ENCODE results near the gene MPC2.

MPC2 gene

DNA sequence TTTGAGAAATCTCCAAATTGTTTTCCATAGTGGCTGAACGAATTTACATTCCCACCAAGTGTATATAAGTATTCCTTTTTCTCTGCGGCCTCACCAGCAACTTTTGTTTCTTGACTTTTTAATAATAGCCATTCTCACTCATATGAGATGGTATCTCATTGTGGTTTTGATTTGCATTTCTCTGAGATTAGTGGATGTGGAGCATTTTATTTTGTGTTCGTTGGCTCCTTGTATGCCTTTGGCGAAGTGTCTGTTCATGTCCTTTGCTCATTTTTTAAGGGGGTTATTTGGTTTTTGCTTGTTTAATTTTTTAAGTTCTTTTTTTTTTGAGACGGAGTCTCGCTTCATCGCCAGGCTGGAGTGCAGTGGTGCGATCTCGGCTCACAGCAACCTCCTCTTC is 45.1 kb upstream of the MPC2 start:
- TF ChIP-seq SPI1 (IDR thresholded peaks at IDR 0.05; ENCODE audit: borderline replicate concordance, low read depth) (no peak), POLR2AphosphoS5 (IDR thresholded peaks at IDR 0.05; ENCODE audit: low read depth) (no peak), GABPA (IDR thresholded peaks at IDR 0.05; ENCODE audit: low read depth) (no peak)
- TF ChIP-seq, protein P1, sequence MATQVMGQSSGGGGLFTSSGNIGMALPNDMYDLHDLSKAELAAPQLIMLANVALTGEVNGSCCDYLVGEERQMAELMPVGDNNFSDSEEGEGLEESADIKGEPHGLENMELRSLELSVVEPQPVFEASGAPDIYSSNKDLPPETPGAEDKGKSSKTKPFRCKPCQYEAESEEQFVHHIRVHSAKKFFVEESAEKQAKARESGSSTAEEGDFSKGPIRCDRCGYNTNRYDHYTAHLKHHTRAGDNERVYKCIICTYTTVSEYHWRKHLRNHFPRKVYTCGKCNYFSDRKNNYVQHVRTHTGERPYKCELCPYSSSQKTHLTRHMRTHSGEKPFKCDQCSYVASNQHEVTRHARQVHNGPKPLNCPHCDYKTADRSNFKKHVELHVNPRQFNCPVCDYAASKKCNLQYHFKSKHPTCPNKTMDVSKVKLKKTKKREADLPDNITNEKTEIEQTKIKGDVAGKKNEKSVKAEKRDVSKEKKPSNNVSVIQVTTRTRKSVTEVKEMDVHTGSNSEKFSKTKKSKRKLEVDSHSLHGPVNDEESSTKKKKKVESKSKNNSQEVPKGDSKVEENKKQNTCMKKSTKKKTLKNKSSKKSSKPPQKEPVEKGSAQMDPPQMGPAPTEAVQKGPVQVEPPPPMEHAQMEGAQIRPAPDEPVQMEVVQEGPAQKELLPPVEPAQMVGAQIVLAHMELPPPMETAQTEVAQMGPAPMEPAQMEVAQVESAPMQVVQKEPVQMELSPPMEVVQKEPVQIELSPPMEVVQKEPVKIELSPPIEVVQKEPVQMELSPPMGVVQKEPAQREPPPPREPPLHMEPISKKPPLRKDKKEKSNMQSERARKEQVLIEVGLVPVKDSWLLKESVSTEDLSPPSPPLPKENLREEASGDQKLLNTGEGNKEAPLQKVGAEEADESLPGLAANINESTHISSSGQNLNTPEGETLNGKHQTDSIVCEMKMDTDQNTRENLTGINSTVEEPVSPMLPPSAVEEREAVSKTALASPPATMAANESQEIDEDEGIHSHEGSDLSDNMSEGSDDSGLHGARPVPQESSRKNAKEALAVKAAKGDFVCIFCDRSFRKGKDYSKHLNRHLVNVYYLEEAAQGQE (IDR thresholded peaks at IDR 0.05; ENCODE audit: insufficient replicate concordance, low read depth) = no peak
- TF ChIP-seq, protein P2, sequence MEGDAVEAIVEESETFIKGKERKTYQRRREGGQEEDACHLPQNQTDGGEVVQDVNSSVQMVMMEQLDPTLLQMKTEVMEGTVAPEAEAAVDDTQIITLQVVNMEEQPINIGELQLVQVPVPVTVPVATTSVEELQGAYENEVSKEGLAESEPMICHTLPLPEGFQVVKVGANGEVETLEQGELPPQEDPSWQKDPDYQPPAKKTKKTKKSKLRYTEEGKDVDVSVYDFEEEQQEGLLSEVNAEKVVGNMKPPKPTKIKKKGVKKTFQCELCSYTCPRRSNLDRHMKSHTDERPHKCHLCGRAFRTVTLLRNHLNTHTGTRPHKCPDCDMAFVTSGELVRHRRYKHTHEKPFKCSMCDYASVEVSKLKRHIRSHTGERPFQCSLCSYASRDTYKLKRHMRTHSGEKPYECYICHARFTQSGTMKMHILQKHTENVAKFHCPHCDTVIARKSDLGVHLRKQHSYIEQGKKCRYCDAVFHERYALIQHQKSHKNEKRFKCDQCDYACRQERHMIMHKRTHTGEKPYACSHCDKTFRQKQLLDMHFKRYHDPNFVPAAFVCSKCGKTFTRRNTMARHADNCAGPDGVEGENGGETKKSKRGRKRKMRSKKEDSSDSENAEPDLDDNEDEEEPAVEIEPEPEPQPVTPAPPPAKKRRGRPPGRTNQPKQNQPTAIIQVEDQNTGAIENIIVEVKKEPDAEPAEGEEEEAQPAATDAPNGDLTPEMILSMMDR (IDR thresholded peaks at IDR 0.05; ENCODE audit: insufficient read depth, low read length) = no peak
- DNase-seq (ENCODE audit: low read depth in 1 of 2, low spot score in 1 of 2) = no peak
- Histone ChIP-seq H3K27me3 (ENCODE audit: insufficient read depth, poor library complexity, severe bottlenecking) (no peaks in the 10 kb centered on the region), H3K4me3 (replicated peaks; ENCODE audit: insufficient read depth, low read length) (no peak overlapping the region), H3K27ac (replicated peaks) (no peak overlapping the region)

DNA sequence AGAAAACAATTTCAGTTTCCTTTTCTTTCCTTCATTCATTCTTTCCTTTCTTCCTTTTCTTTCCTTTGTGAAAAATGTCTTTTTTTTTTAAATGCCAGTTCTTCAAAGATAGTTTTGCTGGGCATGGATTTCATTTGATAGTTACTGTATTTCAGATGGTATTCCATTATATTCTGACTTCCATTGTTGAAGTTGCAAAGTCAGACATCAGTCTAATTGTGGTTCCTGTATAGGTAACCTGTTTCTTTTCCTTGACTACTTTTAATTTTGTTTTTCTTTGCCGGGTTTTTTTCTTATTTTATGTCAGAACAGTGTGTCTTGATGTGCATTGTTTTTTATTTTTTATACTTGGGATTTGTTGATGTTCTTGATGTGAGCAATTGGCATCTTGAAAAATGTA is 40.4 kb upstream of the MPC2 start:
- Histone ChIP-seq H3K27ac (replicated peaks) (no peak overlapping the region), H3K27me3 (ENCODE audit: insufficient read depth, poor library complexity, severe bottlenecking) (no peaks in the 10 kb centered on the region), H3K4me3 (replicated peaks; ENCODE audit: insufficient read depth, low read length) (no peak overlapping the region)
- TF ChIP-seq, protein P1 (IDR thresholded peaks at IDR 0.05; ENCODE audit: insufficient replicate concordance, low read depth) = no peak
- TF ChIP-seq GABPA (IDR thresholded peaks at IDR 0.05; ENCODE audit: low read depth) (no peak), POLR2AphosphoS5 (IDR thresholded peaks at IDR 0.05; ENCODE audit: low read depth) (no peak), SPI1 (IDR thresholded peaks at IDR 0.05; ENCODE audit: borderline replicate concordance, low read depth) (no peak)
- TF ChIP-seq, protein P2 (IDR thresholded peaks at IDR 0.05; ENCODE audit: insufficient read depth, low read length) = no peak
- DNase-seq (ENCODE audit: low read depth in 1 of 2, low spot score in 1 of 2) = no peak

DNA sequence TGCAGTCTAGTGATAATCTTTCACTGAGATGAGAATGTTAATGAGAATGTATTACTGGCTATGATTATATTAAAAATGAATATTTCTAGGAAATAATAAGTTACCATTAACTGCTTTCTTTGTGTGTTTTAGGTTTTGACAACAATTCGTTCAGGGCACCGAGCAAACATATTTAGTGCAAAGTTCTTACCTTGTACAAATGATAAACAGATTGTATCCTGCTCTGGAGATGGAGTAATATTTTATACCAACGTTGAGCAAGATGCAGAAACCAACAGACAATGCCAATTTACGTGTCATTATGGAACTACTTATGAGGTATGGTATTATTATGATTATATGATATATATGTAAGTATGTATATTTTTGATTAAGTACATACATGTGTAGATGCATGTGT is 37.8 kb upstream of the MPC2 start:
- H3K27ac ChIP-seq (replicated peaks) = no peak overlapping the region
- H3K4me3 ChIP-seq (replicated peaks; ENCODE audit: insufficient read depth, low read length) = no peak overlapping the region
- no peak for DNase-seq (ENCODE audit: low read depth in 1 of 2, low spot score in 1 of 2)
- no peaks in the 10 kb centered on the region for H3K27me3 ChIP-seq (ENCODE audit: insufficient read depth, poor library complexity, severe bottlenecking)
- no peak for TF ChIP-seq POLR2AphosphoS5 (IDR thresholded peaks at IDR 0.05; ENCODE audit: low read depth)
- TF ChIP-seq SPI1 (IDR thresholded peaks at IDR 0.05; ENCODE audit: borderline replicate concordance, low read depth) = no peak

DNA sequence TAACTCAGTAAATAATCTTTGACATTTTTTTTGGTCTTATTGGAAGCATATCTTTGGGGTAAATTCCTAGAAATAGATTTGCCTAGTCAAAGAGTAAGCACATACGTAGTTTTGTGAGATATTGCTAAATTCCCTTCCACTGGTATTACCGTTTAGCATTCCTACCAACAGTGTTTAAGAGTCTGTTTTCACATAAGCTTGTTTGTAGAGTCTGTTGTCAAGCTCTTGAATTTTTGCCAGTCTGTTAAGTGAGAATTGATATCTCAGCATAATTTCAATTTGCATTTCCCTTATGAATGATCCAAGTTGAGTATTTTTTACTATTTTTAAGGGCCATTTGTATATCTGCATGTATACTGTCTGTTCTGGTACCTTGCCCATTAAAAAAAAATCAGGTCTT is 37.0 kb upstream of the MPC2 start:
- no peaks in the 10 kb centered on the region for H3K27me3 ChIP-seq (ENCODE audit: insufficient read depth, poor library complexity, severe bottlenecking)
- DNase-seq (ENCODE audit: low read depth in 1 of 2, low spot score in 1 of 2) = no peak
- no peak overlapping the region for H3K27ac ChIP-seq (replicated peaks)
- TF ChIP-seq GABPA (IDR thresholded peaks at IDR 0.05; ENCODE audit: low read depth) (no peak), SPI1 (IDR thresholded peaks at IDR 0.05; ENCODE audit: borderline replicate concordance, low read depth) (no peak), POLR2AphosphoS5 (IDR thresholded peaks at IDR 0.05; ENCODE audit: low read depth) (no peak)
- TF ChIP-seq, protein P2 (IDR thresholded peaks at IDR 0.05; ENCODE audit: insufficient read depth, low read length) = no peak
- no peak overlapping the region for H3K4me3 ChIP-seq (replicated peaks; ENCODE audit: insufficient read depth, low read length)
